ENCODE measurements around the gene SLC17A2.

SLC17A2 gene

GRCh38 chr6:25946631-25947030 lies 16.1 kb upstream of the SLC17A2 start:
- TF ChIP-seq, protein P1, sequence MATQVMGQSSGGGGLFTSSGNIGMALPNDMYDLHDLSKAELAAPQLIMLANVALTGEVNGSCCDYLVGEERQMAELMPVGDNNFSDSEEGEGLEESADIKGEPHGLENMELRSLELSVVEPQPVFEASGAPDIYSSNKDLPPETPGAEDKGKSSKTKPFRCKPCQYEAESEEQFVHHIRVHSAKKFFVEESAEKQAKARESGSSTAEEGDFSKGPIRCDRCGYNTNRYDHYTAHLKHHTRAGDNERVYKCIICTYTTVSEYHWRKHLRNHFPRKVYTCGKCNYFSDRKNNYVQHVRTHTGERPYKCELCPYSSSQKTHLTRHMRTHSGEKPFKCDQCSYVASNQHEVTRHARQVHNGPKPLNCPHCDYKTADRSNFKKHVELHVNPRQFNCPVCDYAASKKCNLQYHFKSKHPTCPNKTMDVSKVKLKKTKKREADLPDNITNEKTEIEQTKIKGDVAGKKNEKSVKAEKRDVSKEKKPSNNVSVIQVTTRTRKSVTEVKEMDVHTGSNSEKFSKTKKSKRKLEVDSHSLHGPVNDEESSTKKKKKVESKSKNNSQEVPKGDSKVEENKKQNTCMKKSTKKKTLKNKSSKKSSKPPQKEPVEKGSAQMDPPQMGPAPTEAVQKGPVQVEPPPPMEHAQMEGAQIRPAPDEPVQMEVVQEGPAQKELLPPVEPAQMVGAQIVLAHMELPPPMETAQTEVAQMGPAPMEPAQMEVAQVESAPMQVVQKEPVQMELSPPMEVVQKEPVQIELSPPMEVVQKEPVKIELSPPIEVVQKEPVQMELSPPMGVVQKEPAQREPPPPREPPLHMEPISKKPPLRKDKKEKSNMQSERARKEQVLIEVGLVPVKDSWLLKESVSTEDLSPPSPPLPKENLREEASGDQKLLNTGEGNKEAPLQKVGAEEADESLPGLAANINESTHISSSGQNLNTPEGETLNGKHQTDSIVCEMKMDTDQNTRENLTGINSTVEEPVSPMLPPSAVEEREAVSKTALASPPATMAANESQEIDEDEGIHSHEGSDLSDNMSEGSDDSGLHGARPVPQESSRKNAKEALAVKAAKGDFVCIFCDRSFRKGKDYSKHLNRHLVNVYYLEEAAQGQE (IDR thresholded peaks at IDR 0.05; ENCODE audit: low read depth), result no peak
- TF ChIP-seq RAD21 (IDR thresholded peaks at IDR 0.05; ENCODE audit: low read depth) (no peak), FOXM1 (IDR thresholded peaks at IDR 0.05; ENCODE audit: borderline replicate concordance, low read depth) (no peak), EGR1 (IDR thresholded peaks at IDR 0.05) (no peak), TCF12 (IDR thresholded peaks at IDR 0.05; ENCODE audit: low read depth) (no peak), CREB1 (IDR thresholded peaks at IDR 0.05; ENCODE audit: low read depth) (no peak), YY1 (IDR thresholded peaks at IDR 0.05; ENCODE audit: low read depth) (no peak), ZBTB7A (IDR thresholded peaks at IDR 0.05; ENCODE audit: low read depth) (no peak), EP300 (IDR thresholded peaks at IDR 0.05; ENCODE audit: borderline replicate concordance) (no peak), TAF1 (IDR thresholded peaks at IDR 0.05; ENCODE audit: low read depth) (no peak), TEAD4 (IDR thresholded peaks at IDR 0.05) (no peak), MAX (IDR thresholded peaks at IDR 0.05) (no peak), NFIC (IDR thresholded peaks at IDR 0.05) (no peak), CEBPB (IDR thresholded peaks at IDR 0.05) (no peak)
- TF ChIP-seq, protein P2, sequence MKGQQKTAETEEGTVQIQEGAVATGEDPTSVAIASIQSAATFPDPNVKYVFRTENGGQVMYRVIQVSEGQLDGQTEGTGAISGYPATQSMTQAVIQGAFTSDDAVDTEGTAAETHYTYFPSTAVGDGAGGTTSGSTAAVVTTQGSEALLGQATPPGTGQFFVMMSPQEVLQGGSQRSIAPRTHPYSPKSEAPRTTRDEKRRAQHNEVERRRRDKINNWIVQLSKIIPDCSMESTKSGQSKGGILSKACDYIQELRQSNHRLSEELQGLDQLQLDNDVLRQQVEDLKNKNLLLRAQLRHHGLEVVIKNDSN (IDR thresholded peaks at IDR 0.05), result no peak

GRCh38 chr6:25944688-25945574 lies 14.4 kb upstream of the SLC17A2 start:
- TF ChIP-seq TEAD4 (IDR thresholded peaks at IDR 0.05), result no peak
- no peak for TF ChIP-seq FOXM1 (IDR thresholded peaks at IDR 0.05; ENCODE audit: borderline replicate concordance, low read depth)
- TF ChIP-seq, protein P2 (IDR thresholded peaks at IDR 0.05), result no peak
- TF ChIP-seq NFIC (IDR thresholded peaks at IDR 0.05), result no peak
- no peak for TF ChIP-seq CREB1 (IDR thresholded peaks at IDR 0.05; ENCODE audit: low read depth)
- no peak for TF ChIP-seq EP300 (IDR thresholded peaks at IDR 0.05; ENCODE audit: borderline replicate concordance)
- TF ChIP-seq TCF12 (IDR thresholded peaks at IDR 0.05; ENCODE audit: low read depth), result no peak
- TF ChIP-seq, protein P1 (IDR thresholded peaks at IDR 0.05; ENCODE audit: low read depth), result no peak
- TF ChIP-seq MAX (IDR thresholded peaks at IDR 0.05), result no peak
- no peak for TF ChIP-seq RAD21 (IDR thresholded peaks at IDR 0.05; ENCODE audit: low read depth)
- no peak for TF ChIP-seq YY1 (IDR thresholded peaks at IDR 0.05; ENCODE audit: low read depth)
- TF ChIP-seq EGR1 (IDR thresholded peaks at IDR 0.05), result no peak
- no peak for TF ChIP-seq TAF1 (IDR thresholded peaks at IDR 0.05; ENCODE audit: low read depth)

GRCh38 chr6:25943887-25944286 lies 13.4 kb upstream of the SLC17A2 start:
- TF ChIP-seq CEBPB (IDR thresholded peaks at IDR 0.05), result no peak
- no peak for TF ChIP-seq RAD21 (IDR thresholded peaks at IDR 0.05; ENCODE audit: low read depth)
- no peak for TF ChIP-seq EGR1 (IDR thresholded peaks at IDR 0.05)
- TF ChIP-seq TCF12 (IDR thresholded peaks at IDR 0.05; ENCODE audit: low read depth), result no peak
- TF ChIP-seq EP300 (IDR thresholded peaks at IDR 0.05; ENCODE audit: borderline replicate concordance), result no peak
- no peak for TF ChIP-seq YY1 (IDR thresholded peaks at IDR 0.05; ENCODE audit: low read depth)
- TF ChIP-seq ZBTB7A (IDR thresholded peaks at IDR 0.05; ENCODE audit: low read depth), result no peak
- no peak for TF ChIP-seq FOXM1 (IDR thresholded peaks at IDR 0.05; ENCODE audit: borderline replicate concordance, low read depth)
- TF ChIP-seq, protein P2 (IDR thresholded peaks at IDR 0.05), result no peak
- TF ChIP-seq TAF1 (IDR thresholded peaks at IDR 0.05; ENCODE audit: low read depth), result no peak
- no peak for TF ChIP-seq NFIC (IDR thresholded peaks at IDR 0.05)
- no peak for TF ChIP-seq CREB1 (IDR thresholded peaks at IDR 0.05; ENCODE audit: low read depth)
- no peak for TF ChIP-seq MAX (IDR thresholded peaks at IDR 0.05)
- TF ChIP-seq, protein P1 (IDR thresholded peaks at IDR 0.05; ENCODE audit: low read depth), result no peak
- no peak for TF ChIP-seq TEAD4 (IDR thresholded peaks at IDR 0.05)
